NOMO-1 (cell line): Measurements from ENCODE around the gene FFAR2.
"Not testable (repeated sequence)": the region's sequence is repeated elsewhere in the genome, so short reads cannot be mapped to it uniquely, and the experiment has no call there.

Experiments
- DNase-seq, 2 experiments: peaks; one replicate each; lab custom pipeline; 2025; ENCODE audit not compliant: unreplicated experiment in 2 of 2; lab: John Stamatoyannopoulos, UW

The FFAR2 gene

GRCh38 chr19:35447606-35448469 lies at the start of gene FFAR2:
TSS of gene FFAR2 (plus strand) at chr19:35448257. CDS start at chr19:35449715, 1,458 bp downstream.
- peak in 1 of 2 experiments; percentile 21 for DNase-seq

GRCh38 chr19:35398570-35398969 lies 49.5 kb upstream of the FFAR2 start:
- DNase-seq, result no peak

GRCh38 chr19:35399231-35399630 lies 48.8 kb upstream of the FFAR2 start:
- no peak for DNase-seq

- DNase-seq, result no peak
Measured at GRCh38 chr19:35399948-35400772, 47.9 kb upstream of the FFAR2 start.

- DNase-seq, result no peak
Measured at GRCh38 chr19:35400773-35401100, 47.3 kb upstream of the FFAR2 start.

GRCh38 chr19:35401416-35401815 lies 46.6 kb upstream of the FFAR2 start:
- DNase-seq, result not testable (repeated sequence)

- DNase-seq, result no peak
Measured at GRCh38 chr19:35403116-35403760, 44.8 kb upstream of the FFAR2 start.

GRCh38 chr19:35404879-35405622 lies 43.0 kb upstream of the FFAR2 start:
- DNase-seq, result no peak

GRCh38 chr19:35407619-35408018 lies 40.4 kb upstream of the FFAR2 start:
- DNase-seq, result no peak

GRCh38 chr19:35408284-35409171 lies 39.5 kb upstream of the FFAR2 start:
- peak; percentile 22 to 38 for DNase-seq

GRCh38 chr19:35409191-35409590 lies 38.9 kb upstream of the FFAR2 start:
- DNase-seq, result no peak

- no peak for DNase-seq
Measured at GRCh38 chr19:35410487-35410886, 37.6 kb upstream of the FFAR2 start.

- DNase-seq, result no peak
Measured at GRCh38 chr19:35414442-35414841, 33.6 kb upstream of the FFAR2 start.

- no peak for DNase-seq
Measured at GRCh38 chr19:35416331-35416730, 31.7 kb upstream of the FFAR2 start.

GRCh38 chr19:35417278-35417677 lies 30.8 kb upstream of the FFAR2 start:
- no peak for DNase-seq

GRCh38 chr19:35417713-35418534 lies 30.1 kb upstream of the FFAR2 start:
- DNase-seq, result no peak

GRCh38 chr19:35419046-35419445 lies 29.0 kb upstream of the FFAR2 start:
- DNase-seq, result no peak

- no peak for DNase-seq
Measured at GRCh38 chr19:35419805-35420204, 28.3 kb upstream of the FFAR2 start.

GRCh38 chr19:35421362-35421761 lies 26.7 kb upstream of the FFAR2 start:
- no peak for DNase-seq
